ENCODE results near the gene SPSB4.

GRCh38 chr3:141070727-141071357 is 19.7 kb downstream of the SPSB4 start:
- TF ChIP-seq CTCF (IDR thresholded peaks at IDR 0.05; ENCODE audit: insufficient read depth, low read depth, low read length) (no peak), EZH2 (IDR thresholded peaks at IDR 0.05; ENCODE audit: insufficient read depth, low read length) (no peak)
